ENCODE data around the gene KCNN2.

DNA sequence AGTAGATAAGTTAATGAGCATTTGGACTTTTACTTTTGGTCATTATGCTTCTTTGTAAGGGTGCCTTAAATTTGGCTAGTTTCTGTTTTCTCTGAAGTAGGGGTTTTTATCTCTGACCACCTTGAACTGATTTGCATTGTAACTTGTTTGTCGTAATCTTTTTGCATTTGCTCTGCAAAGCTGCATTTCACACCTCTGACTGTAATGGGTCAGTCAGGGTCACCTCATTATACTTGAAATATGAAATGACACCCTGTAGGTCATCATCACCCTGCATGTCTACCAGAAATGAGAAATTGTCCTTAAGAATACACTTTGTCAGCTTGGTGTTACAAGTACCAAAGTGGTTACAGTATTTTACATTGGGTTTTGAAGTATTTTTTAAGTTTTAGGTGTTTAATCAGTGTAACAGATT lies 74.0 kb downstream of the KCNN2 start:
- TF ChIP-seq, protein P1, sequence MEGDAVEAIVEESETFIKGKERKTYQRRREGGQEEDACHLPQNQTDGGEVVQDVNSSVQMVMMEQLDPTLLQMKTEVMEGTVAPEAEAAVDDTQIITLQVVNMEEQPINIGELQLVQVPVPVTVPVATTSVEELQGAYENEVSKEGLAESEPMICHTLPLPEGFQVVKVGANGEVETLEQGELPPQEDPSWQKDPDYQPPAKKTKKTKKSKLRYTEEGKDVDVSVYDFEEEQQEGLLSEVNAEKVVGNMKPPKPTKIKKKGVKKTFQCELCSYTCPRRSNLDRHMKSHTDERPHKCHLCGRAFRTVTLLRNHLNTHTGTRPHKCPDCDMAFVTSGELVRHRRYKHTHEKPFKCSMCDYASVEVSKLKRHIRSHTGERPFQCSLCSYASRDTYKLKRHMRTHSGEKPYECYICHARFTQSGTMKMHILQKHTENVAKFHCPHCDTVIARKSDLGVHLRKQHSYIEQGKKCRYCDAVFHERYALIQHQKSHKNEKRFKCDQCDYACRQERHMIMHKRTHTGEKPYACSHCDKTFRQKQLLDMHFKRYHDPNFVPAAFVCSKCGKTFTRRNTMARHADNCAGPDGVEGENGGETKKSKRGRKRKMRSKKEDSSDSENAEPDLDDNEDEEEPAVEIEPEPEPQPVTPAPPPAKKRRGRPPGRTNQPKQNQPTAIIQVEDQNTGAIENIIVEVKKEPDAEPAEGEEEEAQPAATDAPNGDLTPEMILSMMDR (conservative IDR thresholded peaks at IDR 0.05): no peak
- TF ChIP-seq EZH2 (IDR thresholded peaks at IDR 0.05; ENCODE audit: low read depth): no peak

All from PC-9 (cell line).